IPS-NIHi11 (cell line): ENCODE data around the gene PAK6.

Experiments
- DNase-seq: peaks from one replicate; pipeline ENCODE4 v3.0.0; 2012; ENCODE audit warnings: mixed read lengths, low spot score

PAK6 gene

GRCh38 chr15:40255033-40255432 lies 16.2 kb downstream of the PAK6 start:
- DNase-seq, result no peak

DNA sequence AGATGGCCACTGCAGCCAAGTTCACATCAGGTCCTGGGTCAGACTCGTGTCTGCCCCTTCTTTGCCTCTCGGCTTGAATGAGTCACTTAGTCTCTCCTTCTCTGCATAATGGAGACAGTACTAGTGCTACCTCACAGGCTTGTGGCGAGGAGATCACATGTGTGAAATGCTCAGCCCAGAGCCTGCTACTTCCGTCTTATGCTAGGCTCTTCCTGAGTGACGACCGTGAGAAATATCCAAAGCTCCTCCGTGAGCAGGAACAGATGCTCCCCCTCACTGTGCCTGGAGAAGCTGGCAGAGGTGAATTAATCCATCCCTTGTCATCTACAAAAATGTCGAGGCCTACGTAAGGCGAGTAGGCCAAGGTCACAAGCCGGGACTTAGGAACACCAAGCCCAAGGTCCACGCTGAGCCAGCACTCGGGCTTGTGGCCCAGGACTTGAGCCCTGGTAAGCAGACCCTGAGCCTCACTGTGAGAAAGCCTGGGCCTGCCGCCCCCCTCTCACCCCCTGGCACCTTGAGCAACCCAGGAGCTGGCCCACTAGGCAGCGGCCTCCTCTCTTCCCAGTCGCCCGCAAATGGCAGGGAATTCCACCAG lies 17.9 kb downstream of the PAK6 start:
- no peak for DNase-seq

- no peak for DNase-seq
These were observed 19.0 kb downstream of the PAK6 start for GRCh38 chr15:40257656-40258450.

DNA sequence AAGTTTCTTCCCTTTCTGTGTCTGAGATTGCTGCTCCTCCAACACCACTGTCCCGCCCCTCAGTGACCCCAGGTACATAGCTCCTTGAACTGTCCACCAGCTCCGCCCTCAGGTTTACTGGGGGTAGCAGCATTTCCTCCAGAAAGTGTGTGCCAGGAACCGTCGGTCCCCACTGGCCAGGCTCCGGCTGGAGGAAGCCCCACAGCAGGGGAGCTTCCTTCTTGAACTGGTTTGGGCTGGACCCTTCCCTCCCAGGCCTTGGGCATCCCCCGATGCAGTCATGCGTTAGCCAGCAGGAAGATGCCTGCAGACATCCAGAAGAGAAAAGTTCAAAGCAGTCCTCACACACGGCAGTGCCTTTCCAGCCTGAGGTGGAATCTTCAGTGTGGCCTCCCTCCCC lies 19.7 kb downstream of the PAK6 start:
- DNase-seq, result peak; percentile 58

DNA sequence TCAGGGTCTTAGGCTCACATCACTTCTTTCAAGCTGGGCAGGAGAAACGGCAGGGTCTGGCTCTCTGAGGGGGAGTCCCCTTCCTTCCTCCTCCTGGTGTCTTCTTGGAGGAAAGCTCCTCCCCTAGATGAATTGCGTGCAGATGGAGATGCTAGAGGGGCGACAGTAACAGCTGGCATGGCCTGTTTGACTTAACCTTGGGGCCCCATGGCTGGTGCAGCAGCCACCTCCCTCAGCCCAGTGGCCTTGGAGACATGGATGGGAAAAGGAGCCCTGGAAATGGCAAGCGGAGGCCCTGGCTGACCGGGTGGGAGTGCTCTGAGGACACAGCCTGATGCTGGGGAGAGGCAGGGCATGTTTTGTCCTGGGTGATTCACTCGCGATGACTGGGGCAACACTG lies 20.2 kb downstream of the PAK6 start:
- DNase-seq, result no peak

DNA sequence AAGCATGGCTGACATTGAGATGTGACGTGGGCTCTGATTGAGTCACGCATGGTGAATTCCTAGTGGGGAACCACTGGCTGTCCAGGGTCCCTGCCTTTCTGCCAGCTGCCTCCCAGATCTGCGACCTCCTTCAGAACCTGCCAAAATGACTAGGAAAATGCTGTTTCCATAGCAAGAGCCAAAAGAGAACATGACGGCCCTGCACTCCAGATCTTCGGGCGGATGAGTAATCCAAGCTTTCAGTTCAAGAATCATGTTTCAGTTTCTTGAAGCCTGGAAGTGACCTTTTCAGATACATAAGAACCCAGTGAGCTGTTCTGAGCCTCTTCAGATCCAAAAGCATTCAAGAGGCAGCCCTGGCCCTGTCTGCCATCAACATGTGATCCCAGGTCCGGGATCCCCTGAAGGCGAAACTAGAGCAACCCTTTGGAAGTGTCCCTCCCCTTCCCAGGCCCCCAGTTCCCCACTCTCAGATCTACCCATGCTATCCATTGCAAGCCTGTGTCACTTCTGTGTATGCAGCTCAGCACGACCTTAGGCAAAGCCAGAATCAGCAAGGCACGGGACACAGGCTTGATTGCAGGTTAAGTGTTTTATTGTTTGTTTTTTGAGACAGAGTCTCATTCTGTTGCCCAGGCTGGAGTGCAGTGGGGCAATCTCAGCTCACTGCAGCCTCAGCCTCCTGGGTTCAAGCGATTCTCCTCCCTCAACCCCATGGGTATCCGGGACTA lies 24.3 kb downstream of the PAK6 start:
- no peak for DNase-seq

- no peak for DNase-seq
These were observed 25.7 kb downstream of the PAK6 start for GRCh38 chr15:40264321-40265153.

DNA sequence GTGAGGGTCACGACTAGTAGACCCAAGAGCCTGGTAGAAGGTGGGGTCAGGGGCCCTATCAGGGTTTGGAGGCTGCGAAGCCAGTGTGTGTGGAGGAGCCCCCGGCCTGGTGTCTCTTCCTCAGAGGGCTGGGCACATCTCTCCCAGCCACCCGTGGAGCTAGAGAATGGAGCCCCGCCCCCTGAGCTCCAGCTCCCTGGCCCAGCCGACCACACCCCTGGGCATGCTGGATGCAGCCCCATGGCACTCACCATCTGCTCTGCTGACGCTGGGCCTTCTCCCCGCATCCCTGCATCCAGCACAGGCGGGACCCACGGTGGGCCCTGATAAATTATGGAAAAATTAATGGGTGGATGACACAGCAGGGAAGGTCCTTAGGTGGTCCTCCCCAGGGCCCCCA lies 26.5 kb downstream of the PAK6 start:
- DNase-seq, result peak; percentile 58

DNA sequence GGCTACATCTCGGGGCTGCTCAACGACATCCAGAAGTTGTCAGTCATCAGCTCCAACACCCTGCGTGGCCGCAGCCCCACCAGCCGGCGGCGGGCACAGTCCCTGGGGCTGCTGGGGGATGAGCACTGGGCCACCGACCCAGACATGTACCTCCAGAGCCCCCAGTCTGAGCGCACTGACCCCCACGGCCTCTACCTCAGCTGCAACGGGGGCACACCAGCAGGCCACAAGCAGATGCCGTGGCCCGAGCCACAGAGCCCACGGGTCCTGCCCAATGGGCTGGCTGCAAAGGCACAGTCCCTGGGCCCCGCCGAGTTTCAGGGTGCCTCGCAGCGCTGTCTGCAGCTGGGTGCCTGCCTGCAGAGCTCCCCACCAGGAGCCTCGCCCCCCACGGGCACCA lies 27.0 kb downstream of the PAK6 start:
- DNase-seq, result no peak

DNA sequence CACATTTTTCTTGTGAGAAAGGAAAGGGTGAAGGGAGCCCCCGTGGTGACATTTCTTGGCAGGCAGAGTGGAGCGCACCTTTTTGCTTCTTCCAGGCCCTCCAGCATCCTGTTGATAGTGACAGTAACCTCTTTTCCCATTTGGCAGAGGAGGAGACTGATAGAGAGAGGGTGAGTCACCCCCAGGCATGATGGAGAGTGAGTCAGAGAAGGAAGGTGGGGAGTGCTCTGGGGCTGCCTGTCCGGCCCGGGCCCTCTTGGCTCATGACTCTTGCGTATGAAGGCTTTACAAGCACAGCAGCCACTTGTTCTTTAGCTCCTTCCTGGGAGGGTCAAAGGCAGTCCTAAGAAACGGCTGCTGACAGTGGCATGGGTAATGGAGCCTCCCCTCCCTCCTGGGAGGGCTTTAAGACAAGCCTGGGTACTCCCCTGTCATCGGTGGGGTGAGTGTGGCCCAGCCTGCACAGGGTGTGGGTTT lies 28.0 kb downstream of the PAK6 start:
- DNase-seq, result no peak

GRCh38 chr15:40267670-40268069 lies 28.8 kb downstream of the PAK6 start:
- no peak for DNase-seq

GRCh38 chr15:40269604-40270003 lies 30.7 kb downstream of the PAK6 start:
- no peak for DNase-seq

GRCh38 chr15:40270246-40270995 lies 31.6 kb downstream of the PAK6 start:
- DNase-seq, result no peak

- DNase-seq, result no peak
These were observed 33.0 kb downstream of the PAK6 start for GRCh38 chr15:40271685-40272484.

DNA sequence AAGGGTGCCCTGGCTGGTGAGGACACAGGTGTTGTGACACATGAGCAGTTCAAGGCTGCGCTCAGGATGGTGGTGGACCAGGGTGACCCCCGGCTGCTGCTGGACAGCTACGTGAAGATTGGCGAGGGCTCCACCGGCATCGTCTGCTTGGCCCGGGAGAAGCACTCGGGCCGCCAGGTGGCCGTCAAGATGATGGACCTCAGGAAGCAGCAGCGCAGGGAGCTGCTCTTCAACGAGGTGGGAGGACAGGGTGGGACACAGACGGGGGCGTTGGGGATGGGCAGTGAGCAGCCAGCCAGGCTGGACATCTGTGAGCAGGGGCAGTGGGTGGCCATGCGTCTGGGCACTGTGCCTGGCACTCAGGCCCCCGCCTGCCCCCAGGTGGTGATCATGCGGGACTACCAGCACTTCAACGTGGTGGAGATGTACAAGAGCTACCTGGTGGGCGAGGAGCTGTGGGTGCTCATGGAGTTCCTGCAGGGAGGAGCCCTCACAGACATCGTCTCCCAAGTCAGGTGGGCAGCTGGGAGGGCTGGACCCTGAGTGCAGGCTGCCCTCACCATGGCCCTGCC lies 33.7 kb downstream of the PAK6 start:
- DNase-seq, result no peak

GRCh38 chr15:40273428-40273827 lies 34.6 kb downstream of the PAK6 start:
- DNase-seq, result no peak

GRCh38 chr15:40274350-40275274 lies 35.7 kb downstream of the PAK6 start:
- peak; percentile 83 for DNase-seq

- no peak for DNase-seq
These were observed 36.7 kb downstream of the PAK6 start for GRCh38 chr15:40275523-40275922.

DNA sequence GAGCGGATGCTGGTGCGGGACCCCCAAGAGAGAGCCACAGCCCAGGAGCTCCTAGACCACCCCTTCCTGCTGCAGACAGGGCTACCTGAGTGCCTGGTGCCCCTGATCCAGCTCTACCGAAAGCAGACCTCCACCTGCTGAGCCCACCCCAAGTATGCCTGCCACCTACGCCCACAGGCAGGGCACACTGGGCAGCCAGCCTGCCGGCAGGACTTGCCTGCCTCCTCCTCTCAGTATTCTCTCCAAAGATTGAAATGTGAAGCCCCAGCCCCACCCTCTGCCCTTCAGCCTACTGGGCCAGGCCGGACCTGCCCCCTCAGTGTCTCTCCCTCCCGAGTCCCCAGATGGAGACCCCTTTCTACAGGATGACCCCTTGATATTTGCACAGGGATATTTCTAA lies 37.1 kb downstream of the PAK6 start:
- DNase-seq, result no peak
